Small intestine (tissue), 7 donors: ENCODE measurements around the gene DISP2. TPM values are rescaled to one million over a fixed set of nuclear protein-coding genes. Genes with fewer than 3 reads are reported as not detected.

Source experiments
- DNase-seq, 2 donors: peaks; one replicate each; pipeline versions ENCODE4 v3.0.0 to v3.0.0-alpha.2; 2013
- FAIRE-seq: peaks from 2 replicates; lab custom pipeline; 2012; peaks lifted over from hg19 to GRCh38; lab: Jason Lieb, UNC
- H3K27ac ChIP-seq, 3 donors: one replicate each; pipeline ENCODE4 v1.5.1; 2013; ENCODE audit warnings: low read length in 2 of 3, mild to moderate bottlenecking in 2 of 3, control low read depth in 1 of 3, inconsistent platforms in 1 of 3, low read depth in 1 of 3, moderate library complexity in 1 of 3
- H3K27me3 ChIP-seq, 3 donors: one replicate each; pipeline ENCODE4 v1.6.1; 2013; ENCODE audit warnings: low read length in 3 of 3, inconsistent platforms in 1 of 3; ENCODE audit not compliant: control insufficient read depth in 3 of 3, insufficient read depth in 3 of 3
- H3K36me3 ChIP-seq, 3 donors: one replicate each; pipeline ENCODE4 v1.6.1; 2013; ENCODE audit warnings: low read length in 3 of 3, inconsistent platforms in 1 of 3, low read depth in 1 of 3, mild to moderate bottlenecking in 1 of 3, moderate library complexity in 1 of 3; ENCODE audit not compliant: control insufficient read depth in 3 of 3, insufficient read depth in 2 of 3
- H3K4me1 ChIP-seq, 3 donors: one replicate each; pipeline ENCODE4 v1.6.1; 2013; ENCODE audit warnings: low read length in 2 of 3, inconsistent platforms in 1 of 3, low read depth in 1 of 3, mild to moderate bottlenecking in 1 of 3, moderate library complexity in 1 of 3; ENCODE audit not compliant: control insufficient read depth in 3 of 3, insufficient read depth in 2 of 3
- H3K4me3 ChIP-seq, 3 donors: one replicate each; pipeline ENCODE4 v1.5.1; 2013; ENCODE audit warnings: low read length in 3 of 3, control low read depth in 1 of 3, inconsistent platforms in 1 of 3, low read depth in 1 of 3, mild to moderate bottlenecking in 1 of 3, moderate library complexity in 1 of 3
- H3K9me3 ChIP-seq, 2 donors: one replicate each; pipeline ENCODE4 v1.6.1; 2013; ENCODE audit warnings: low read depth in 1 of 2, low read length in 1 of 2; ENCODE audit not compliant: control insufficient read depth in 2 of 2, insufficient read depth in 1 of 2
- WGBS, 3 donors: extraction: QIAGEN DNeasy Blood & Tissue Kit; methylation state at CpG; one replicate each; pipeline ENCODE4 v1.1.7; 2013; 5-methylcytosine and 5-hydroxymethylcytosine counted together
- polyA plus RNA-seq, 4 donors: library from polyadenylated mRNA; stranded (reverse) in 3 of 4; unstranded in 1 of 4; fragments of 200-250 nt in 3 of 4; fragments of 120-200 nt in 1 of 4; gene quantifications; one replicate each; pipeline versions ENCODE4 v1.2.1 to v1.2.3, GENCODE V29; 2013
- donor health status: healthy with polysubstance abuse.
- donor health status: control.
- donor health status: control.
- donor health status: Bipolar disorder and iron deficiency.
- donor health status: healthy.

Gene DISP2
- polyA plus RNA-seq, 4 donors, result 2.2 to 12.2 (median 5.1) TPM

DNA sequence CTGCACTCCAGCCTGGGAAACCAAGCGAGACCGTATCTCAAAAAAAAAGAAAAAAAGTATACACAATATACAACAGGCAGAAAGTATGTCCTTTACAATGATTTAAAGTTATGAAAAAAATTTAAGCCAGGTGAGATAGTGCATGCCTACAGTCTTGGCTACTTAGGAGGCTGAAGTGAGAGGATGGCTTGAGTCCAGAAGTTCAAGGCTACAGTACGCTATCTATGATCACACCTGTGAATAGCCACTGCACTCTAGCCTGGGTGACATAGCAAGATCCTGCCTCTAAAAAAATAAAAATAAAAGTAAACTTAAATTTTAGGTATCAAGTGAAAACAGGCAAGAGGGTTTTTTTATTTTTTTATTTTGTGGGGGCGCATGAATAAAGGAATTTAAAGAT lies 21.4 kb downstream of the DISP2 start:
- FAIRE-seq (no peak), DNase-seq (no peak)
- H3K27ac ChIP-seq, result no peak overlapping the region
- no peaks in the 10 kb centered on the region for H3K27me3 ChIP-seq
- H3K4me3 ChIP-seq, result no peak overlapping the region
- H3K9me3 ChIP-seq, result no peaks in the 10 kb centered on the region
- WGBS, 3 donors, result 76 to 90% (median 81%) methylated on average over 4 of the region's 4 CpGs
- peaks cover 2 to 8% (median 2%) of the 10 kb centered on the region in 3 donors for H3K4me1 ChIP-seq
- no peaks in the 10 kb centered on the region for H3K36me3 ChIP-seq

DNA sequence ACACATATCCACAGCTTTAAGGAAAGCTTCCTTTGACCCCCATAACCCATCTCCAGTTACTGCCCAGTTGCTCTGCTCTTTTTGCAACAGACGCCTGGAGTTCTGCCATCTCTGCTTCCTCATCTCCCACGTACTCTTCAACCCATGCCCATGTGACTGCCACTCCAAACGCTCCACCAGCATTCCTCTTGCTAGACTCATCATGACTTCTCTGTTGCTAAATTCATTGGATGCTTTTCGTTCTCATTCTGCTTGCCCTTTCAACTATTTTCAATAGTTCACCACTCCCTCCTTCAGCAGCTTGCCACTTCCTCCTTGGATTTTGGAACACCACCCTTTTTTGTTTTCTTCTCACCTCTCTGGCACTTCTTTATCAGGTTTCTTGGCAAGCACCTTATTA lies 21.8 kb downstream of the DISP2 start:
- no peak for FAIRE-seq
- 10 to 29% (median 27%) methylated on average over 4 of the region's 4 CpGs for WGBS, 3 donors
- Histone ChIP-seq H3K9me3 (no peaks in the 10 kb centered on the region), H3K27me3 (no peaks in the 10 kb centered on the region), H3K36me3 (no peaks in the 10 kb centered on the region), H3K27ac (no peak overlapping the region), H3K4me3 (no peak overlapping the region), H3K4me1 (peaks cover 2 to 8% (median 2%) of the 10 kb centered on the region in 3 donors)
- no peak for DNase-seq

DNA sequence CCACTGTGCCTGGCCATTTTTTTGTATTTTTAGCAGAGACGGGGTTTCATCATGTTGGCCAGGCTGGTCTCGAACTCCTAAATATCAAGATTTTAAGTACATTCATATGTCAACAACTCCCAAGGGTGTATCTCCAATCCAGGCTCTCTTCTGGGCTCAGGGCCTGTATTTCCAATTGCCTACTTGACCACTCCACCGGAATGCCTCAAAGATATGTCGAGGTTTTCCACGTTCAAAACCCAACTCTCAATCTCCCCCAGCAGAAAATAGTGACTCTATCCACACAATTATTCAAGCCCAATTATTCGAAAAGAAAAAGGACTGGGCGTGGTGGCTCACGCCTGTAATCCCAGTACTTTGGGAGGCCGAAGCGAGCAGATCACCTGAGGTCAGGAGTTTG lies 22.6 kb downstream of the DISP2 start:
- no peak for FAIRE-seq

DNA sequence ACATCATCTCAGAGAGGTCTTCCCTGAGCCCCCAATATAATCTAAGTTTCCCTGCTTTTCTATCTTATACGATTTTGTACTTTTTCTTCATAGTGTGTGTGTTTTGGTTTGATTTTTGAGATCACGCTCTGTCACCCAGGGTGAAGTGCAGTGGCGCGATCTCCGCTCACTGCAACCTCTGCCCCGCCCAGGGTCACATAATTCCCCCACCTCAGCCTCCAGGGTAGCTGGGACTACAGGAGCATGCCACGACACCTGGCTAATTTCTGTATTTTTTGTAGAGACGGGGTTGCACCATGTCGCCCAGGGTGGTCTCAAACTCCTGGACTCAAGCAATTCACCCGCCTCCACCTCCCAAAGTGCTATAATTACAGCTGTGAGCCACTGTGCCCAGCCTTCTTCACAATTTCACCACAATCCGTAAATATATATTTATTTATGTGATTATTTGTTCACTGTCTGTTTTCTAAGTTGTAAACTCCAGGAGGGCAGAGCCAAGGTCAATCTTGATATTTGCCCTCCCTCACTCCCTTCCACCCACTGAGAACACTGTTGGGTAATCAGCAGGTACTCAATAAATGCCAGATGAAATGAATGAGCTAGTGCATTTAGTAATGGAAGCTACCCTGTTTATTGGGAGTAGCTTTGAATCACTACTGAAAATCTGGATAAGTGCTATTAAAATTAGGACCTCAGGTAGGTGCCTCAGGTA lies 24.0 kb downstream of the DISP2 start:
- FAIRE-seq, result no peak
- no peak overlapping the region for H3K27ac ChIP-seq
- peaks cover 2 to 8% (median 2%) of the 10 kb centered on the region in 3 donors for H3K4me1 ChIP-seq
- H3K27me3 ChIP-seq, result no peaks in the 10 kb centered on the region
- peaks cover 0 to 5% (median 0%) of the 10 kb centered on the region in 3 donors for H3K36me3 ChIP-seq
- WGBS, 3 donors, result 86 to 93% (median 90%) methylated on average over 11 of the region's 11 CpGs
- no peak for DNase-seq
- no peak overlapping the region for H3K4me3 ChIP-seq
- H3K9me3 ChIP-seq, result no peaks in the 10 kb centered on the region

More for the DNA sequence above, 22.6 kb downstream of the DISP2 start:
- H3K27me3 ChIP-seq, result no peaks in the 10 kb centered on the region
- no peaks in the 10 kb centered on the region for H3K9me3 ChIP-seq
- no peak for DNase-seq
- 94 to 95% (median 94%) methylated on average over 10 of the region's 10 CpGs for WGBS, 3 donors
- H3K27ac ChIP-seq, result no peak overlapping the region
- H3K36me3 ChIP-seq, result no peaks in the 10 kb centered on the region
- H3K4me3 ChIP-seq, result no peak overlapping the region
- peaks cover 2 to 8% (median 2%) of the 10 kb centered on the region in 3 donors for H3K4me1 ChIP-seq

DNA sequence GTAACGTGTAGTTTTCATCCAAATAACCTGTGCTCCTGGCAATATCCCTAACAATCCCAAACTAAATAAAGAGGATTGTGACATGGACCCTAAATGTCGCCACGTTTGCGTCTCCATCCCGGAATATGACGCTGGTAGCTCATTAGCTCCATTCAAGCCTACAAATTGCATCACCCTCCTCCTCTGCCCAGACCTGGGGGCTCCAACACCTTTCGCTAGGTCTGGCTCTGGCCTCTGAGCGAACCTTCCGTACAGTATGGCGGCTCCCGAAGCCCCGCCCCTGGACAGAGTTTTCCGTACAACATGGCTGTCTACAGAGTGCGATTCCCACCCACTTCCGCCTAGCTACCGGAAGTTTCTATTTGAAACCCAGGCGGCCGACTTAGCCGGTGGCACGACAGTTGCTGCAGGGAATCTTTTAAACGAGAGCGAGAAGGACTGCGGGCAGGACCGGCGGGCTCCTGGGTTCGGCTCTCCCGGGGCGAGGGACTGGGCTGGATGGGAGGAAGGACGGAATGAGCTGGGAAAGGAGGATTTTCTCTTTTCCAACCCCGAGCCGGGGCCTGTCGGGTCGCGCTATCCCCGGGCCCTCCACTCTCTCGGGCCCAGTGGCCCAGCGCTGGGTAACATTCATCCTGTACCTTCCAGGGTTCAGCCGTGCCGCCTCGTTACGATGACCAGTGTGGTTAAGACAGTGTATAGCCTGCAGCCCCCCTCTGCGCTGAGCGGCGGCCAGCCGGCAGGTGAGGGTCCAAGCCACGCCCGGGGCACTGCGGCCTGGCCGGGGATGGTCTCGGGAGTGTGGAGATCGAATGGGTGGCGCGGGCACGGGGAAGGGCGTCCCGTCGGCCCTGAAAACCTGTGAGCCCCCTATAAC lies 24.8 kb downstream of the DISP2 start, which contains the start of gene KNSTRN:
Gene KNSTRN (plus strand): TSS at position 142 of the 877 bp plus-strand sequence. CDS start 115 bp downstream, at position 257.
- Histone ChIP-seq H3K4me3 (peak within 1 kb of the TSS; percentile 74 to 92 (median 91)), H3K9me3 (no peaks in the 10 kb centered on the region), H3K36me3 (peaks cover 0 to 11% (median 0%) of the 10 kb centered on the region in 3 donors), H3K4me1 (peaks cover 2 to 8% (median 2%) of the 10 kb centered on the region in 3 donors), H3K27ac (peak within 1 kb of the TSS in 1 of 3 donors; percentile 28), H3K27me3 (no peaks in the 10 kb centered on the region)
- WGBS, 3 donors, result 5 to 6% (median 5%) methylated on average over 55 to 57 of the region's 57 CpGs
- DNase-seq (peak; percentile 94 to 95), FAIRE-seq (no peak)

DNA sequence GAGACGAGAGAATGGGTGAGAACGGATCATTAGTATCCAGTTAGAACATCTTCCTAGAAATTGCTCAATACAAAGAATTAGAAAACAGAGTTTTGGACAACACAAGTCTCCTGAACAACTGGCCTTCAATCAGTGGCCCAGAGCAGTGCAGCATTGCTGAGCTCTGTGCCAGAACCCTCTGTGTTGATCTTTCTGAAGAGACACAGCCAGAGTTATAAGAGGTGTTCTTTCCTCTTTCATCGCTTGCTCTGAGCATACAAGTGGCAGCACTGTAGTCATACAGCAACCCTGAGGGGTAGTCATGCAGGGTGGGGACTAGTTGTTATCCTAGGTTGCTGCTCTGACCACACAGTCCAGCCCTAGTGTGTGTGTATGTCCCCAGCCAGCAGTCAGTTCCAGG lies 28.5 kb downstream of the DISP2 start:
- Histone ChIP-seq H3K4me3 (no peak overlapping the region), H3K27ac (no peak overlapping the region), H3K4me1 (peaks cover 2 to 8% (median 2%) of the 10 kb centered on the region in 3 donors), H3K27me3 (no peaks in the 10 kb centered on the region), H3K9me3 (peaks cover 0 to 2% of the 10 kb centered on the region in 2 donors), H3K36me3 (peaks cover 0 to 29% (median 2%) of the 10 kb centered on the region in 3 donors)
- DNase-seq (no peak), FAIRE-seq (no peak)
- WGBS, 3 donors, result 96 to 98% (median 97%) methylated on average over 3 of the region's 3 CpGs

DNA sequence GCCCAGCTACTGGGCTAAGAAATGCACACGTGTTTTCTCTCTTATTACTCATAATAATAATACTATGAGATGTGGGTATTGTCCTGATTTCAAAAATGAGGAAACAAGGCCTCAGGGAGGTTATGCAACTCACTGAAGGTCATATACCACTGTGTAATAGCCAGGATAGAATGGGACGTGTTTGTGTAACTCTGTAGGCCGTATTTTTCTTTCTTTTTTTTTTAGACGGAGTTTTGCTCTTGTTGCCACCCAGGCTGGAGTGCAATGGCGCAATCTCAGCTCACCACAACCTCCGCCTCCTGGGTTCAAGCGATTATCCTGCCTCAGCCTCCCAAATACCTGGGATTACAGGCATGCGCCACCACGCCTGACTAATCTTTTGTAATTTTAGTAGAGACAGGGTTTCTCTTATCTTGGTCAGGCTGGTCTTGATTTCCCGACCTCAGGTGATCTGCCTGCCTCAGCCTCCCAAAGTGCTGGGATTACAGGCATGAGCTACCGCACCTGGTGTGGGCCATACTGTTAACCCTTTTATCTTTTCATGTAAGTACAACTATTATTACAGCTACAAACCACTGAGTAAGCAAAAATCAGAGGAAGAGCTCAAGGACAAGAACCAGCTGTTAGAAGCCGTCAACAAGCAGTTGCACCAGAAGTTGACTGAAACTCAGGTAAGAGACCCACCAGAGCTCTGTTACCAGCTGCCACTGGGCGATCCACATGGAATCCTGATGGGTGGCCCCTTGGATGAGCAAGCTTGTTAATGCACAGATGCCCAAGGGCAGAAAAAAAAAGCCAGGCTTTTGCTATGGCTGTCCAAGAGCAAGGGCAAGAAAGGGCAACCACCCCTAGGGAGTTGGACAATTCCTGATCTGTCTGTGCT lies 31.2 kb downstream of the DISP2 start:
- Histone ChIP-seq H3K36me3 (peaks cover 4 to 38% (median 6%) of the 10 kb centered on the region in 3 donors), H3K27ac (no peak overlapping the region), H3K4me1 (peaks cover 0 to 4% (median 0%) of the 10 kb centered on the region in 3 donors), H3K9me3 (peaks cover 0 to 2% of the 10 kb centered on the region in 2 donors), H3K4me3 (no peak overlapping the region), H3K27me3 (no peaks in the 10 kb centered on the region)
- FAIRE-seq (no peak), DNase-seq (no peak)
- 94 to 95% (median 94%) methylated on average over 13 of the region's 13 CpGs for WGBS, 3 donors
